ENCODE data around the gene TMCC1. TPM values are rescaled to one million over a fixed set of nuclear protein-coding genes. Genes with fewer than 3 reads are reported as not detected.

TMCC1 gene
- total and polyA plus RNA-seq, 10 of the 15 experiments (the other 5 are each of a cell fraction or from before 2014, with no cell fraction given): 2.3 to 21.1 (median 8.4) TPM

DNA sequence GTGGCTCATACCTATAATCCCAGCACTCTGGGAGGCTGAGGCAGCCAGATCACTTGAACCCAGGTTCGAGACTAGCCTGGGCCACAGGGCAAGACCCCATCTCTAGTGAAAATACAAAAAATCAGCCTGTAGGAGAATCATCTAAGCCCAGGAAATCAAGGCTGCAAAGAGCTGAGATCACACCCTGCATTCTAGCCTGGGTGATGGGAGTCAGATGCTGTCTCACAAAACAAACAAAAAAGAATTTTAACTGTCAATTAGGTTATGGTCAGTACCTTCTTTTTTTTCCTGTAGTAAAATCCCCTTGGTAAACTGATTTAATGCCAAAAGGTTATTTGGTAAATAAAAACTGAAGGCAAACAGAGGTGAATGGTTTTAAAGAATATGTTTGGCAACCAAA lies 29.0 kb downstream of the TMCC1 start (continued):
- no peak for TF ChIP-seq ZBTB4 (CRISPR knock-in tag; IDR thresholded peaks at IDR 0.05)
- TF ChIP-seq TBL1XR1 (IDR thresholded peaks at IDR 0.05; ENCODE audit: low read depth, low read length): no peak
- no peak for TF ChIP-seq HDGF (IDR thresholded peaks at IDR 0.05)
- TF ChIP-seq, protein P1, sequence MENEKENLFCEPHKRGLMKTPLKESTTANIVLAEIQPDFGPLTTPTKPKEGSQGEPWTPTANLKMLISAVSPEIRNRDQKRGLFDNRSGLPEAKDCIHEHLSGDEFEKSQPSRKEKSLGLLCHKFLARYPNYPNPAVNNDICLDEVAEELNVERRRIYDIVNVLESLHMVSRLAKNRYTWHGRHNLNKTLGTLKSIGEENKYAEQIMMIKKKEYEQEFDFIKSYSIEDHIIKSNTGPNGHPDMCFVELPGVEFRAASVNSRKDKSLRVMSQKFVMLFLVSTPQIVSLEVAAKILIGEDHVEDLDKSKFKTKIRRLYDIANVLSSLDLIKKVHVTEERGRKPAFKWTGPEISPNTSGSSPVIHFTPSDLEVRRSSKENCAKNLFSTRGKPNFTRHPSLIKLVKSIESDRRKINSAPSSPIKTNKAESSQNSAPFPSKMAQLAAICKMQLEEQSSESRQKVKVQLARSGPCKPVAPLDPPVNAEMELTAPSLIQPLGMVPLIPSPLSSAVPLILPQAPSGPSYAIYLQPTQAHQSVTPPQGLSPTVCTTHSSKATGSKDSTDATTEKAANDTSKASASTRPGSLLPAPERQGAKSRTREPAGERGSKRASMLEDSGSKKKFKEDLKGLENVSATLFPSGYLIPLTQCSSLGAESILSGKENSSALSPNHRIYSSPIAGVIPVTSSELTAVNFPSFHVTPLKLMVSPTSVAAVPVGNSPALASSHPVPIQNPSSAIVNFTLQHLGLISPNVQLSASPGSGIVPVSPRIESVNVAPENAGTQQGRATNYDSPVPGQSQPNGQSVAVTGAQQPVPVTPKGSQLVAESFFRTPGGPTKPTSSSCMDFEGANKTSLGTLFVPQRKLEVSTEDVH (IDR thresholded peaks at IDR 0.05; ENCODE audit: low read depth, partially characterized antibody): no peak
- no peak for TF ChIP-seq ZNF24 (IDR thresholded peaks at IDR 0.05)

GRCh38 chr3:129859272-129859671 lies 34.2 kb downstream of the TMCC1 start:
- RAD21 ChIA-PET (ENCODE audit: unreplicated experiment): no interaction called here
- Histone ChIP-seq H3K36me3 (ENCODE audit: control insufficient read depth in 2 of 2, insufficient read depth in 2 of 2, low read length in 1 of 2) (no peaks in the 10 kb centered on the region; a peak in 1 of 4 replicates), H3K27me3 (replicated peaks in 1 of 2; ENCODE audit: control insufficient read depth in 2 of 2, insufficient read depth in 2 of 2, low read length in 1 of 2) (no peaks in the 10 kb centered on the region), H2AFZ (ENCODE audit: control insufficient read depth, low read depth, low read length) (no peak overlapping the region), H3K27ac (ENCODE audit: control insufficient read depth, insufficient read depth) (no peak overlapping the region), H3K4me3 (no peak overlapping the region), H3K4me2 (ENCODE audit: control insufficient read depth, insufficient read depth) (no peak overlapping the region), H3K9me3 (replicated peaks; ENCODE audit: control insufficient read depth, insufficient read depth, low read length) (no peaks in the 10 kb centered on the region; the same call in 2 of the 3 replicates), H3K79me2 (ENCODE audit: control insufficient read depth, insufficient read depth, low read length) (no peaks in the 10 kb centered on the region; the same call in 1 of the 2 replicates), H3K9ac (ENCODE audit: control insufficient read depth, insufficient read depth, low read length) (no peak overlapping the region), H3K4me1 (ENCODE audit: control insufficient read depth, insufficient read depth, low read length) (peaks cover 4% of the 10 kb centered on the region; the same call in 1 of the 2 replicates), H4K20me1 (ENCODE audit: control insufficient read depth, insufficient read depth) (no peaks in the 10 kb centered on the region)
- intact Hi-C loops (cut with micrococcal nuclease; ENCODE audit: unreplicated experiment): no loop called here
- POLR2A ChIA-PET: no interaction called here
- FAIRE-seq (no peak), ATAC-seq (no peak), DNase-seq (ENCODE audit: low read depth, low spot score) (no peak)
- WGBS (ENCODE audit: insufficient coverage, insufficient replicate concordance, low lambda C conversion rate, missing lambda C conversion rate): 99% methylated on average over 4 of the region's 4 CpGs
- CTCF ChIA-PET: interaction anchor here (0.9 to 1.5 kb wide), 3 partner anchors 10 to 34 kb away, joined by 3 to 4 read pairs (median 4); no protein-coding TSS in a partner anchor
- no TSS peak for BruUV-seq (replicated peaks)
- SMC1A ChIA-PET (ENCODE audit: uncharacterized antibody, unreplicated experiment): interaction anchor here (1.1 to 1.7 kb wide), 3 partner anchors 22 to 185 kb away, joined by 3 read pairs; no protein-coding TSS in a partner anchor
- in situ Hi-C loops (cut with MboI): no loop called here
- no peak for TF ChIP-seq PRDM15 (CRISPR knock-in tag; IDR thresholded peaks at IDR 0.05)
- TF ChIP-seq TBL1XR1 (IDR thresholded peaks at IDR 0.05; ENCODE audit: low read depth, low read length): no peak
- TF ChIP-seq HDAC6 (IDR thresholded peaks at IDR 0.05; ENCODE audit: unreplicated experiment): no peak
- TF ChIP-seq, protein P2, sequence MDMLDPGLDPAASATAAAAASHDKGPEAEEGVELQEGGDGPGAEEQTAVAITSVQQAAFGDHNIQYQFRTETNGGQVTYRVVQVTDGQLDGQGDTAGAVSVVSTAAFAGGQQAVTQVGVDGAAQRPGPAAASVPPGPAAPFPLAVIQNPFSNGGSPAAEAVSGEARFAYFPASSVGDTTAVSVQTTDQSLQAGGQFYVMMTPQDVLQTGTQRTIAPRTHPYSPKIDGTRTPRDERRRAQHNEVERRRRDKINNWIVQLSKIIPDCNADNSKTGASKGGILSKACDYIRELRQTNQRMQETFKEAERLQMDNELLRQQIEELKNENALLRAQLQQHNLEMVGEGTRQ (IDR thresholded peaks at IDR 0.05; ENCODE audit: borderline replicate concordance, low read depth, low read length): no peak
- no peak for TF ChIP-seq CBFB (IDR thresholded peaks at IDR 0.05; ENCODE audit: low read depth)
- TF ChIP-seq, protein P3, sequence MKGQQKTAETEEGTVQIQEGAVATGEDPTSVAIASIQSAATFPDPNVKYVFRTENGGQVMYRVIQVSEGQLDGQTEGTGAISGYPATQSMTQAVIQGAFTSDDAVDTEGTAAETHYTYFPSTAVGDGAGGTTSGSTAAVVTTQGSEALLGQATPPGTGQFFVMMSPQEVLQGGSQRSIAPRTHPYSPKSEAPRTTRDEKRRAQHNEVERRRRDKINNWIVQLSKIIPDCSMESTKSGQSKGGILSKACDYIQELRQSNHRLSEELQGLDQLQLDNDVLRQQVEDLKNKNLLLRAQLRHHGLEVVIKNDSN (IDR thresholded peaks at IDR 0.05; ENCODE audit: borderline replicate concordance, extremely low read length, insufficient read depth, low read depth, low read length): no peak

All from GM12878 (cell line).